ENCODE measurements around the gene DUSP8.

Gene DUSP8

DNA sequence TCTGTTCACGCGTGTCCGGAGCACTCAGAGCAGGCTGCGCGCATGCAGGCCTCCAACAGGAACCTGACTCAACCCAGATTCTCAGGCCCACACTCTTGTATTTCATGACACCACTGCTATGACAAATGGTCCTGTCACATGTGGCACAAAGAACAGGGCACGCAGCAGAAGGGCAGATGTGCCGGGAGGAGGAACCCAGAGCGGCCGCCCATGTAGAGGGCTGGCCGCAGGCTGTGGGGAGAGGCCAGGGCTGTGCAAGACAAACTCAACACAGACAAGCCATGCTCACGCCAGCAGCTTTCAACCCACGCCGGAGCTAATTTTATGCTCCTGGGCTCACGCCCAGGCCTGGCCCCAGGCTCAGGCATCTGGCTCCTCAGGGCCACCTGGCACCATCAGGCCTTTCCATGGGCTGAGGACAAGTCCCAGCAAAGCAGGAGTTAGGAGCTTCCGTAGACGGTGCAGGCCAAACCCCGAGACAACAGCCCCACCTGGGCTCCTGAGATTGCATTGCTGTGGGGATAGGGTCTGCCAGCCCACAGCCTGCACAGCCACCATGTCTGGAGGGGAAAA is 40.0 kb downstream of the DUSP8 start:
- H3K9me3 Mint-ChIP-seq, result no peaks in the 10 kb centered on the region
- H3K4me1 Mint-ChIP-seq, result peaks cover 15% of the 10 kb centered on the region
- H3K36me3 Mint-ChIP-seq, result peaks cover 14% of the 10 kb centered on the region
- no peak overlapping the region for H3K27ac Mint-ChIP-seq
- no peak overlapping the region for H3K4me3 Mint-ChIP-seq
- no peak for DNase-seq
- CTCF ChIA-PET, result no interaction called here
- H3K27me3 Mint-ChIP-seq, result no peaks in the 10 kb centered on the region

DNA sequence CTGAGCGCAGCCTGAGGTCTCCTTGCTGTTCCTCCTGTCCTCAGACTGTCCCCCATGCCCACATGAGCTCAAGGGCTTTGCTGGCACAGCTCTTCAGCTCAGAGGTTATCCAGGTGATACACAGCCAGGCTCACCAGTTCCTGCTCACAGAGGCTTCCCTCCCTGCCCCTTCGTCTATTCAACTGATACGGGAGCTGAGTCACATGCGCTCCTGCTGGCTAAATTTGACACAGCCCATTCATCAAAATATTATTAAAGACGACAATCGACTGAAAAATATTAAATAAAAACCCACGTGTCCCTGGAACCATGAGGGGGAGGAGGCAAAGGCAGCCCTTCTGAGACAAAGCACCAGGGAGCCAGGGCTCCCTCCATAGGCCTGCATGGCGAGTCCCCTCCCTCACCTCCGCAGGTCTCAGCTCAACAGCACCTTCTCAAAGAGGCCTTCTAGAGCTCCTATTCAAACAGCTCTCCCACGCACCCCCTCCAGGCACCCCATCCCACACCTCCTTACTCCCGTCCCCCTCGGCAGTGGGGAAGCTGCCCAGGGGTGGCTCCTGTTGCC is 40.5 kb downstream of the DUSP8 start:
- no peaks in the 10 kb centered on the region for H3K27me3 Mint-ChIP-seq
- peaks cover 12% of the 10 kb centered on the region for H3K4me1 Mint-ChIP-seq
- no peak for DNase-seq
- peak overlapping the region; percentile 55 for H3K27ac Mint-ChIP-seq
- CTCF ChIA-PET, result no interaction called here
- H3K9me3 Mint-ChIP-seq, result no peaks in the 10 kb centered on the region
- H3K36me3 Mint-ChIP-seq, result peaks cover 14% of the 10 kb centered on the region
- no peak overlapping the region for H3K4me3 Mint-ChIP-seq

DNA sequence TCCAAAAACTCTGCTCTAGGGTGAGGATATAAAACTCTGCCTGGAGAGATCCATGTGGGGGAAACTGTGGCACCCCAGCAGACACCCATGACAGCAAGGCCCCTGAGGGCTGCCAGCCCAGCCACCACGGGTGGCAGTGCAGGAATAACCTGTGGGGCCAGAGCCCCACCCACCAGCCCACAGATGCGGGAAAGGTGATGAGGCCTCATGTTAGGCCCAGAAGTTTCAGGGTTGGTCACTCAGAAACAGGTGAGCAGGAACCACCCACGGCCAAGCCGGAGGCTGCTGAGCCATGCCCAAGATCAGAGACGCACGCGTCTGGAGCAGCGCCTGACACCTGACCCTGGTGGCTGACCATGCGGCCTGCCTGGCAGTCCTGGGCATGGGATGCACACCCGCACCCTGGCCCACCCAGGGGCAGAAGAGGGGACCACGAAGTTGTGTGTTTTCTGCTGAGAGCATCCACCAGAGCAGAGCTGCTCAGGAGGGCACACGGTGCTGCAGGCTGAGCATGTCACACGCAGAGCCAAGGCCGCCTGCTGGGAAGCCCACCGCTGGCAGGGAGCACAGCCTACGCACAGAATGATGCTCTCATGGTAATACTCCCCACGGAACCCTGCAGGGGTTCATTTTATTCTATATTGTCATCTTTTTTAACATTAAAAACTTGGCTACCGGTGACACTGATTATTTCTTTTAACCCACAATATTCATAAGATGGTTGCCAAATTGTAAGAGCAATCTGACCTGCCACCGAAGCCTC is 41.2 kb downstream of the DUSP8 start:
- Mint-ChIP-seq H3K36me3 (peaks cover 13% of the 10 kb centered on the region), H3K4me3 (no peak overlapping the region), H3K27ac (no peak overlapping the region), H3K27me3 (no peaks in the 10 kb centered on the region), H3K9me3 (no peaks in the 10 kb centered on the region), H3K4me1 (peaks cover 11% of the 10 kb centered on the region)
- CTCF ChIA-PET, result no interaction called here
- no peak for DNase-seq

DNA sequence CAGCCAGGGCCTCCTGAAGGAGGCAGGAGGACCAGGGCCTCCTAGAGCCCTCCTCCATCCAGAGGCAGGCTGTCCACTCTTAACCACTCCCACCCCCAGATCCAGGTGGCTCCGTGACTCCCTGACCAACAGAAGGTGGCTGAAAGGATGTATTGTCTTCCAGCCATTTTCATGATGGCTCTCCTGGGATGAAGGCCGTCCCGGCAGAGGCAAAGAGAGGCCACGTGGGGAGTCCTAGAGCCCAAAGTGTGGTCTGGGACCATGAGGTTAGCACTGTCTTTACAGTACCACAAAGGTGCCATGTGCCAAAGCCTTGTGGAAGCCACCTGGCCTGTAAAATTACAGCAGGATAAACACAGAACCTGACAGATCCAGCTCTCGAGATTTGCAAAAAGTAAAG is 42.3 kb downstream of the DUSP8 start:
- Mint-ChIP-seq H3K27ac (no peak overlapping the region), H3K27me3 (no peaks in the 10 kb centered on the region), H3K9me3 (no peaks in the 10 kb centered on the region), H3K4me3 (no peak overlapping the region), H3K4me1 (peaks cover 6% of the 10 kb centered on the region), H3K36me3 (peaks cover 9% of the 10 kb centered on the region)
- DNase-seq, result no peak
- CTCF ChIA-PET, result no interaction called here

DNA sequence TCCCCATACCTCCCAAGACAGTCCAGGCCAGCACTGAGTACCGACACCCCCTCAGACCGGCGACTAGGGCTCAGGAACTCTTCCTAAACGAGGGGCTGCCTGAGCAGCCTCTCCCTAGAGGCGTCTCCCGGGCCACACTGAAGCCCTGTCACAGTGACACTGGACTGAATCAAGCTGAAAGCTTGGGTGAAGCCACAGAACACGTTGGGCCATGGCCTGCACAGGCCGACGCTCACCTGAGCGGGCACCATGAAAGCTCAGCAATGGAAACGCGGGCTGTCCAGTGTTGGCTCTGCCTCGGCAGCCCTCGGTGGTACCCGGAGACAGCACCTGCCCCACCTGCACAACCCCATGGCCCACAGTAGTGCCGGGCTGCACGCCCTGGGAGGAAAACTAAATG is 42.8 kb downstream of the DUSP8 start:
- DNase-seq, result no peak
- H3K36me3 Mint-ChIP-seq, result peaks cover 4% of the 10 kb centered on the region
- H3K4me1 Mint-ChIP-seq, result peaks cover 6% of the 10 kb centered on the region
- CTCF ChIA-PET, result no interaction called here
- no peaks in the 10 kb centered on the region for H3K9me3 Mint-ChIP-seq
- H3K27me3 Mint-ChIP-seq, result no peaks in the 10 kb centered on the region
- no peak overlapping the region for H3K27ac Mint-ChIP-seq
- no peak overlapping the region for H3K4me3 Mint-ChIP-seq

DNA sequence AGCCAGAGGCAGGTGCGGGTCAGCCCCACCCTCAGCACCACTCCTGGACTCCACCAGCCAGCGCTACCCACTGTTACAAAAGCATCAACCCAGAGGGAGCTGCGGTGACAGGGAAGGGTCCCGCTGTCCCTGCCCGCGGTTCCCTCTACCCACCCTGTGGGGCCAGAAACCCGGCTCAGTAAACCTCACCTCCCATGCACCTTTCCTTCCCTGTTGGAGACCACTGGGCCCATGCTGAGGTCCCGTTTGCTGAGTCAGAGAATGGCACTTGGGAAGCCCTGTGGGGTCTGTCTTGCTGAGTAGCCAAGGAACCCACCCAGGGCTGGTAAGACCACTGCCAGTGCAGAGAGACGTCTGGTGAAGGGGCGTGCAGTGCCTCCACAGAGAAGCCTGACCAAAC is 43.4 kb downstream of the DUSP8 start:
- Mint-ChIP-seq H3K27ac (no peak overlapping the region), H3K27me3 (no peaks in the 10 kb centered on the region), H3K36me3 (peaks cover 3% of the 10 kb centered on the region), H3K4me1 (peaks cover 6% of the 10 kb centered on the region), H3K4me3 (no peak overlapping the region), H3K9me3 (no peaks in the 10 kb centered on the region)
- DNase-seq, result no peak
- CTCF ChIA-PET, result no interaction called here

DNA sequence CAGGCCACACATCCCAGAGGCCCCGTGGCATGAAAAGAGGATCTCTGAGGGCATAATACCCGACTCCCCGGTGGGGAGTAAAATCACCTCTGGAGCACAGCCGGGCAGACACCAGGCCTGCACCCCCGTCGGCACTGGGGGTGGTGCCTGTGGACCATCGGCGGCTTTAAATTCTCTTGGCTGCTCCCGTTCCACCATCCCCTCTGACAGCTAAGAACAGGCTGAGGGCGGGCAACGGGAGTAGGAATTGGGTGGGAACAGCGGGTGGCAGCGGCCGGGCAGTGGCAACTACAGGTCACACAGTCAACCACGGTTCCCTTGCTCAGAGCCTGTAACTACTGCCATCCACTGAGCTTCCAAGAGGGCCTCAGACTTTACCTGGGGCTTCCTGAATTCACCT is 45.3 kb downstream of the DUSP8 start:
- CTCF ChIA-PET, result no interaction called here
- peaks cover 4% of the 10 kb centered on the region for H3K4me1 Mint-ChIP-seq
- no peak overlapping the region for H3K27ac Mint-ChIP-seq
- no peaks in the 10 kb centered on the region for H3K9me3 Mint-ChIP-seq
- H3K4me3 Mint-ChIP-seq, result no peak overlapping the region
- no peaks in the 10 kb centered on the region for H3K27me3 Mint-ChIP-seq
- no peaks in the 10 kb centered on the region for H3K36me3 Mint-ChIP-seq
- DNase-seq, result no peak

DNA sequence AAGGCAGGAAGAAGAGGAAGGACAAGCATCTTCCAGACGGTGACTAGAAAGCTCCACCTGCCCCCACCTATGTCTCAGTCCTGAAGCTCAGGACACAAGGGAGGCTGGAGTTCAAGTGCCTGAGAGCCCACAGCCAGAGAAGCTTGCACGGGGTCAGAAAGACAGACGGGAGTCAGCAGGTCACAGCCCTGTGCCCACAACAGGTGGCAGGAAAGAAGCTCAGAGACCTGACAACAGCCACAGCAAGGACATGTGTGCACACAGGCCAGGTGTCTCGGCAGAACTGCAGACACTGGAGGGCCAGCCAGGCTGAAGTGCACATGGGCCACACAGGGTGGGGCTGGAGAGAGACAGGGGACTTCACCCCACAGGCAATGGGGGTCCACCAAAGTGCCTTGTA is 48.3 kb downstream of the DUSP8 start:
- CTCF ChIA-PET, result no interaction called here
- H3K36me3 Mint-ChIP-seq, result no peaks in the 10 kb centered on the region
- no peaks in the 10 kb centered on the region for H3K9me3 Mint-ChIP-seq
- H3K27ac Mint-ChIP-seq, result no peak overlapping the region
- no peaks in the 10 kb centered on the region for H3K4me1 Mint-ChIP-seq
- H3K27me3 Mint-ChIP-seq, result no peaks in the 10 kb centered on the region
- no peak overlapping the region for H3K4me3 Mint-ChIP-seq
- DNase-seq, result no peak

DNA sequence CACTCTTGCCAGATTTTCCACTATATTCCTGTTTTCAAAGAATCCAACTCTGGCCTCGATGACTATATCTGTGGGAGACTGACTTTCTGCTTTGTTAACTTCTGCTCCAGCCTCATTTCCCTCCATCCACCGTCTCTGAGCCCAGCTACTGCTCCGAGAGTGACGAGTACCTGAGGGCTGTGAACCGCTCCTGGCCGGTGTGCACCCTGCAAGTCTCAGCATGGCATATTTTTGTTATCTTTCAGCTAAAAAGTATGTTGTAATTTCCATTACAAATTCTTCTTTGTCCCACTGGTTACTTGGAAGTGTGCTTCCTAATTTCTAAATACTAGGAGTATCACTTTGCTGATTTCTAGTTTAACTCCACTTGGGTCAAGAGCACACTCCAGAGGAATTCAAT is 49.0 kb downstream of the DUSP8 start:
- Mint-ChIP-seq H3K27ac (no peak overlapping the region), H3K9me3 (no peaks in the 10 kb centered on the region), H3K4me1 (no peaks in the 10 kb centered on the region), H3K4me3 (no peak overlapping the region), H3K27me3 (no peaks in the 10 kb centered on the region), H3K36me3 (no peaks in the 10 kb centered on the region)
- CTCF ChIA-PET, result no interaction called here
- DNase-seq, result no peak

DNA sequence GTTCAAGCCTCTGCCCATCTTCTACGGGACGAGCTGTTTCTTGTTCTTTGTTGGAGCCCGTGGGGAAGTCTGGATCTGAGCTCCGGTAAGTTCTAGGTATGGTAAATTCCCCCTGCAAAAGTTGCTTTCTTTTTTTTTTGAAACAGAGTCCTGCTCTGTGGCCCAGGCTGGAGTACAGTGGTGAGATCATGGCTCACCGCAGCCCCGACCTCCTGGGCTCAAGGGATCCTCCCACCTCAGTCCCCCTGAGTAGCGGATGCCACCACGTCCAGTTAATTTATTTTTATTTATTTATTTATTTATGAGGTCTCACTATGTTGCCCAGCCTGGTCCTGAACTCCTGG is 50.0 kb downstream of the DUSP8 start:
- CTCF ChIA-PET, result no interaction called here
- no peak overlapping the region for H3K27ac Mint-ChIP-seq

DNA sequence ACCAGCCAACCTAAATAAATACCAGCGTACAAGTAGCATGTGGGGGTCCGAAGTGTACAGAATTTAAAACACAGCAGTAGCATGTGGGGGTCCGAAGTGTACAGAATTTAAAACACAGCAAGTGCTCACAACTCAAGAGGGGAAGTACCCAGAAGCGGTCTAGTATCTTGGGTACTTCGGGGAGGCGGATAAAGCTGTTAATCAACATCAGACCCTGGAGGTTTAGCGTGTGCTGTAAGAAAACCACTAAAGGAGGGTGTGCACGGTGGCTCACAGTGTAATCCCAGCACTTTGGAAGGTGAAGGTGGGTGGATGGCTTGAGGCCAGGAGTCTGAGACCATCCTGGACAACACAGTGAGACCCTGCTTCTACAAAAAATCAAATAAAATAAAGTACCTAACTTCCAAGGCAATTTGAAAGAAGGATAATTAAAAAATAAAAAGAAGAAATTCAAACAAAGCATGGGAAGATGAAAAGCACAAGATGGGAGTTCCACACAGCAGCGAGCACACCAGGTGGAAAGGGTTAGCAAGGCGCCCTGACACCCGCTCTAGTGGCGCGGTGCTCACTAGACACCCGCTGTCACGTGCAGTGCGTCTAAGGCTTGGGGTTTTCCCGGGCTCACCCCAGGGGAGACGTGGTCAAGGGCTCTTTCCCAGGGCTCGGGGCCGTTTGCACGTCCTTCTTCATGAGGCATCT is 50.5 kb downstream of the DUSP8 start:
- H3K27ac Mint-ChIP-seq, result no peak overlapping the region
- H3K9me3 Mint-ChIP-seq, result no peaks in the 10 kb centered on the region
- CTCF ChIA-PET, result no interaction called here

More for the DNA sequence above, 50.0 kb downstream of the DUSP8 start:
- Mint-ChIP-seq H3K36me3 (no peaks in the 10 kb centered on the region), H3K27me3 (no peaks in the 10 kb centered on the region), H3K4me3 (no peak overlapping the region), H3K9me3 (no peaks in the 10 kb centered on the region), H3K4me1 (no peaks in the 10 kb centered on the region)
- no peak for DNase-seq

DNA sequence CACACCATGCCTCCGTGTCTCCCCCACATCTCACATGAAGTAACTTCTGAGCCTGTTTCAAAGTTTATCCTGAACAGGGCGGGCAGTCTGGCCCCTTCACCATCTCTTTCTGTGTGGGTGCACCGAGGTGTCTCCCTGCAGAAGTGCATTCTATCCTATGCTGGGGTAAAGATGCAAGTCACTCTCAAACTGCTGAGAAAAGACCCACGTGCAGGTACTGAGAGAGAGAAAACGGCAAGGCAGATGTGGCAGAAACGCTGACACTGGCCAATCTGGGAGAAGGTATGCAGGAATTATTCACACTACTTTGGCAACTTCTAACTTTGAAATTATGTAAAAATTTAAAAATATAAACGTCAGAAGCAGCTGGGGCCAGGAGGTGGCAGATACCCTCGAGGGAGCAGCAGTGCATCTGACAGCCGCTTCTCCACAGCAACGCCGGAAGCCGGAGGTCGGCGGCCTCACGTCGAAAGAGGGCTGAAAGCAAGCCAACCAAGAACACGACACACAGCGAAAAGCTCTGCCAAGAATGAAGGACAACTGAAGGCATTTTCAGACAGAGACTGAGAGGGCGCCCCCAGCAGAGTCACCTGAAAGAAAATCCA is 51.3 kb downstream of the DUSP8 start:
- Mint-ChIP-seq H3K27me3 (no peaks in the 10 kb centered on the region), H3K4me3 (no peak overlapping the region), H3K27ac (no peak overlapping the region), H3K36me3 (no peaks in the 10 kb centered on the region), H3K9me3 (no peaks in the 10 kb centered on the region), H3K4me1 (peaks cover 5% of the 10 kb centered on the region)
- DNase-seq, result no peak
- CTCF ChIA-PET, result no interaction called here

More for the DNA sequence above, 50.5 kb downstream of the DUSP8 start:
- DNase-seq, result no peak
- Mint-ChIP-seq H3K36me3 (no peaks in the 10 kb centered on the region), H3K4me3 (no peak overlapping the region), H3K4me1 (peaks cover 2% of the 10 kb centered on the region), H3K27me3 (no peaks in the 10 kb centered on the region)

DNA sequence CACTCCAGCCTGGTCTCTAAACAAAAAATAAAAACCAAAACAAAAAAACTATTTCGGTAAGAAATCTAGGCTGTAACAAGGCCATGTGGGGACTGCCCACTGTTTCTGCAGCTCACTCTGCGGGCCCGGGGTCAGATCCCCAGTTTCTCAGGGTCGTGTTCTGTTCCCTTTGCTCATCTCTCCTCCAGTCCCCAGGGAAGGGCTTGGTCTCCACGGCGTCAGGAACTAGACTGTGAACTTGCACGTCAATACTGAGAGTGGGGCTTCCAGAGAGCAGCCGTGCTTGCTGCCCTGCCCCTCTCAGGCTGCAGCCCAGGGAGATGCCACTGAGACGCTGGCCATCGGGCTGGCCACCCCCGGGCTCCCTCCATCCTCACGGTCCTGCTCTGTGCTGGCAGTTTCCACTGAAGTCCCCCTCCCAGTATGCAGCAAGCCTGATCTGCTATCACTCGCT is 51.8 kb downstream of the DUSP8 start:
- Mint-ChIP-seq H3K4me1 (peaks cover 7% of the 10 kb centered on the region), H3K9me3 (no peaks in the 10 kb centered on the region), H3K4me3 (no peak overlapping the region), H3K27me3 (no peaks in the 10 kb centered on the region), H3K27ac (no peak overlapping the region), H3K36me3 (no peaks in the 10 kb centered on the region)
- no peak for DNase-seq
- CTCF ChIA-PET, result interaction anchor here (0.6 kb wide), 1 partner anchor 1517 kb away, joined by 5 read pairs; no protein-coding TSS in a partner anchor

Data from activated naive CD4-positive, alpha-beta T cell treated with anti-CD3 and anti-CD28 coated beads, Interleukin-2, amount 10 ng/mL, durations not matched to agents 7 days and 5 days (primary cell).